ENCODE data around the gene BRCA1.
"Not testable (repeated sequence)": the region's sequence is repeated elsewhere in the genome, so short reads cannot be mapped to it uniquely, and the experiment has no call there.

BRCA1 gene

DNA sequence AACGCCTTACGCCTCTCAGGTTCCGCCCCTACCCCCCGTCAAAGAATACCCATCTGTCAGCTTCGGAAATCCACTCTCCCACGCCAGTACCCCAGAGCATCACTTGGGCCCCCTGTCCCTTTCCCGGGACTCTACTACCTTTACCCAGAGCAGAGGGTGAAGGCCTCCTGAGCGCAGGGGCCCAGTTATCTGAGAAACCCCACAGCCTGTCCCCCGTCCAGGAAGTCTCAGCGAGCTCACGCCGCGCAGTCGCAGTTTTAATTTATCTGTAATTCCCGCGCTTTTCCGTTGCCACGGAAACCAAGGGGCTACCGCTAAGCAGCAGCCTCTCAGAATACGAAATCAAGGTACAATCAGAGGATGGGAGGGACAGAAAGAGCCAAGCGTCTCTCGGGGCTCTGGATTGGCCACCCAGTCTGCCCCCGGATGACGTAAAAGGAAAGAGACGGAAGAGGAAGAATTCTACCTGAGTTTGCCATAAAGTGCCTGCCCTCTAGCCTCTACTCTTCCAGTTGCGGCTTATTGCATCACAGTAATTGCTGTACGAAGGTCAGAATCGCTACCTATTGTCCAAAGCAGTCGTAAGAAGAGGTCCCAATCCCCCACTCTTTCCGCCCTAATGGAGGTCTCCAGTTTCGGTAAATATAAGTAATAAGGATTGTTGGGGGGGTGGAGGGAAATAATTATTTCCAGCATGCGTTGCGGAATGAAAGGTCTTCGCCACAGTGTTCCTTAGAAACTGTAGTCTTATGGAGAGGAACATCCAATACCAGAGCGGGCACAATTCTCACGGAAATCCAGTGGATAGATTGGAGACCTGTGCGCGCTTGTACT lies at the start of gene BRCA1:
TSS of gene BRCA1 (minus strand) at position 232 of the 834 bp plus-strand sequence. CDS start 1,268 bp downstream, outside the sequence.
- peak; percentile 97 to 98 for DNase-seq

DNA sequence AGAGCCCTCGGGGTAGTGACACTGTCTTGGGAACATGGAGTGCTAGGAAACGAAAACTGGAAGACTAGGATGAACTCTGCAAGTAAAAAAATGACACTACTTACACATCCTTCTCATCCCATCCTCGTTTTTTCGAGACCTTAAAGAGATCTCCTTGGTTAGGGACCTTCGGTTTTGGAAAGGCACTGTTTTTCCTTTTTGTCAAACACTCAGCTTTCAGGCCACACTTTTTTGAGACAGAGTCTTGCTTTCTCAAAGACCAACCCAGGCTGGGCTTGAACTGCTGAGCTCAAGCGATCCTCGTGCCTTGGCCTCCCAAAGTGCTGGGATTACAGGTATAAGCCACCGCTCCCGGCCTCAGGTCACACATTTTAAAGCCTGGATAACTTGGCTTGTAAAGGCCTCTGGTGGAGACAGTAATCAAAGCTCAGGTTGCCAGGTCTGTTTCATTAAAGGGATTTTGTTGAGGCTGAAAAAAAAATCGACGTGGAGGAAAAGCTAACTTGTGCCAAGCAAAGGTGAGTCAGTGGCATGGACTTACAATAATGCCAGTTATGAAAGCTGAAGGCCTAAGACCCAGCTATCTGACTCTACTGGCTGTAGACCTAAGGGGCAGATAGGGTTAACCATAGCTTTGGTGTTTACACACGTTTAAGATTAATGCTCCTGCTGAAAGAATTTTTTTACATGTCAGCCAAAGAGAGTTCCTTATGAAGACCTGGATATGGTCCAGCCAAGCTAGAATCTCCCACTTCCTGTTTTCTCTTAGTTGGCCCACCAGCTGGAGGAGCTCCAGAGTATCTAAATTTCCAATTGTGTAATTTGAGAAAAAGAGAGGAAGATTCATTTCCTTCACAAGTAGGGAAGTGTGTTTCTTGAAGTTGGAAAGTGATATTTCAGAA lies 46.7 kb upstream of the BRCA1 start:
- peak; percentile 19 to 33 for DNase-seq

DNA sequence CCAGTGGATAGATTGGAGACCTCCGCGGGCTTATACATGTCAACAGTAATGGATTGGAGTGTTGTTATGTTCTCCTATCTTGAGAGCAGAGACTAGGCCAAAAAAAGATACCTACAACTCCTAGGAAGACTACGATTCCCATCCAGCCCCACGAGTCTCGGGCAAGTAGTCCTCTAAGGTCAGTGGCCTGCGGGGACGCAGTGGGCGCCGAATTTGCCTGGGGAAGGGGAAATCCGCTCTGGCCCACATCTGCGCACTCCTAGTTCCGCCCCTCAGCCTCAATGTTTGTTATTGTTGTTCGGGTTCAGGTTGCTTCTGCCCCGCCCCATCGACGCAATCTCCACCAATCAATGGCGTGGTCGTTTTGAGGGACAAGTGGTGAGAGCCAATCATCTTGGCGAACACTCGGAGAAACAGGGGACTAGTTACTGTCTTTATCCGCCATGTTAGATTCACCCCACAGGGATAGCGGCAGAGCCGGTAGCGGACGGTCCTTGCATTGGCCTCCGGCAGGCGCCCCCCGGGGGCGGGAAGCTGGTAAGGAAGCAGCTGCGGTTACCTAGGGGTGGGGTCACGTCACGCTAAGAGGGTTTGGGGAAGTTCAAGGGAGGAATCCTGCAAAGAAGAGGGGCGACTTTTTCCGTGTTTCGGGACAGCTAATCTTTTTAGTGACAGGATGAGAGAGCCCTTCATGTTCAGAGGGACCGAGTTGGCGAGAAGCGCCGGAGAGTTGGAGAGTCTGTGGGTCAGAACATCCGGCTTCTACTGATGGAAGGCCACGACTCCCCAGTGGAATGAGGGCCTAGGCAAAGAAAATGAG lies 45.8 kb upstream of the BRCA1 start, which contains the start of gene NBR1:
TSS of gene NBR1 (plus strand) at position 449 of the 820 bp plus-strand sequence. CDS start 4,586 bp downstream, outside the sequence.
- peak; percentile 97 for DNase-seq

DNA sequence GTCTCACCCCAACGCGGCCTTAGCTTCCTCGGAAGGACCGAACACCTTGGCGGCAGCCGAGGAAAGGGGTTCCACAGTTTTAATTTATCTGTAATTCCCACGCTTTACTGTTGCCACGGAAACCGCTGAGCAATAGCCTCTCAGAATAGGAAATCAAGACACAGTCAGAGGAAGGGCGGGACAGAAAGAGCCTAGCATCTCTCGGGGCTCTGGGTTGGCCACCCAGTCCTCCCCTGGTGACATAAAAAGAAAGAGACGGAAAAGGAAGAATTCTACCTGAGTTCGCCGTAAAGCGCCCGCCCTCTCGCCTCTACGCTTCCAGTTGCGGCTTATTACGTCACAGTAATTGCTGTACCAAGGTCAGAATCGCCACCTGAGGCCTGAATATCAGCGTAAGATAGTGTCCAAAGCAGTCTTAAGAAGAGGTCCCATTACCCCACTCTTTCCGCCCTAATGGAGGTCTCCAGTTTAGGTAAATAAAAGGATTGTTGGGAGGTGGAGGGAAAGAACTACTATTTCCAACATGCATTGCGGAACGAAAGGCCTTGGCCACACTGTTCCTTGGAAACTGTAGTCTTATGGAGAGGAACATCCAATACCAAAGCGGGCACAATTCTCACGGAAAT lies 45.1 kb upstream of the BRCA1 start:
- peak; percentile 82 to 86 for DNase-seq

GRCh38 chr17:43169561-43170139 lies 44.5 kb upstream of the BRCA1 start:
- DNase-seq, result peak in 1 of 2 experiments; percentile 3

DNA sequence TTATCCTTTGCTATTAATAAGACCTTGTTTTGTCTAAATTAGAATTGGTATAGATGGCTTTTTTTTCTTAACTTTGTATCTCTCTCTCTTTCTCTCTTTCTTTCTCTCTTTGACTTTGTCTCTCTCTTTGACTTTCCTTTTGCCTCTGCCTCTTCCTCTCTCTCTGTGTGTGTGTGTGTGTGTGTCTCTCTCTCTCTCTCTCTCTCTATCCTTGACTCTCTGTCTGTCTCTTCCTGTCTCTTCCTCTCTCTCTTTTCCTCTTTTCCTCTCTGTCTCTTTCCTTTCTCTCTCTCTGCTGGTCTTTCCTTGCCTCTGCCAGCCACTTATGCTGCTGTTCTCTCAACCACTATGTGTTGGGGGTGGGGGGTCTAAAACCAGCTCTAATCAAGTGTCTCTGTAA lies 40.8 kb upstream of the BRCA1 start:
- DNase-seq, result not testable (repeated sequence)

- DNase-seq, result not testable (repeated sequence)
These were observed 34.8 kb upstream of the BRCA1 start for GRCh38 chr17:43159957-43160356.

DNA sequence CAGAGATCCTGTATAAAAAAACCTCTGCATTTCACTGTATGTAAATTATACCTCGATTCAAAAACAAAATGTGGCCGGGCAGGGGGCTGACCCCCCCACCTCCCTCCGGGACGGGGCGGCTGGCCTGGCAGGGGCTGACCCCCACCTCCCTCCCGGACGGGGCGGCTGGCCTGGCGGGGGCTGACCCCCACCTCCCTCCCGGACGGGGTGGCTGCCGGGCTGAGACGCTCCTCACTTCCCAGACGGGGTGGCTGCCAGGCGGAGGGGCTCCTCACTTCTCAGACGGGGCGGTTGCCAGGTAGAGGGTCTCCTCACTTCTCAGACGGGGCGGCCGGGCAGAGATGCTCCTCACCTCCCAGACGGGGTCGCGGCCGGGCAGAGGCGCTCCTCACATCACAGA lies 34.1 kb upstream of the BRCA1 start:
- DNase-seq, result not testable (repeated sequence)

GRCh38 chr17:43155666-43156065 lies 30.5 kb upstream of the BRCA1 start:
- DNase-seq, result no peak

DNA sequence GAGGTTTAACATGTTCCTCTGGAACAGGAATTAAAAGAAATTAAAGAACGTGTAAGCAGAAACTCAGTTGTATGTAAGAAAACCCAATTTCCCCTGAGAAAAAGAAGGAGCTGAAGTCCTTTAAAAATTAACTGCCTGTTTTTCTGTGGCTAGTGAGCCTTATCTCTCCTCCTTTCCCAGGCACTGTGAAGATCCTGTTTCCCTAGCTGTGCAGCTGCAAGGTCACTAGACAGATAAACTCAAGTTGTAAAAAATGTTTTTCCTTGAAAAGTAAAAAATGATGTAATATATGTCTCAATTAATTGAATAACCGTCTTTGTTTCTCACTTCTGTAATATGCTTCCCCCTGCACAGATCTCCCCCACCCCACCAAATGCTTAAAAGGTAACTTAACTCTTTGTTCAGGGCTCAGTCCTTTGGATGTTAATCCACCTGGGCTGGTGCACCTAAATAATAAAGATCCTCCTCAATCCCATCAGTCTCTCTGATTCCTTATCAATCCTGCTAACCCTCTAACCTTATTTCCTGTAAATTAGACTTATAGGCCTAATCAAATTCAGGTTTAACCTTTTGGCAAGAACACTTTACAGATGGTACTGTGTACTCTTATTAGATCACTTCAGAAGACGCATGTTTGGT lies 28.2 kb upstream of the BRCA1 start:
- DNase-seq, result not testable (repeated sequence)

DNA sequence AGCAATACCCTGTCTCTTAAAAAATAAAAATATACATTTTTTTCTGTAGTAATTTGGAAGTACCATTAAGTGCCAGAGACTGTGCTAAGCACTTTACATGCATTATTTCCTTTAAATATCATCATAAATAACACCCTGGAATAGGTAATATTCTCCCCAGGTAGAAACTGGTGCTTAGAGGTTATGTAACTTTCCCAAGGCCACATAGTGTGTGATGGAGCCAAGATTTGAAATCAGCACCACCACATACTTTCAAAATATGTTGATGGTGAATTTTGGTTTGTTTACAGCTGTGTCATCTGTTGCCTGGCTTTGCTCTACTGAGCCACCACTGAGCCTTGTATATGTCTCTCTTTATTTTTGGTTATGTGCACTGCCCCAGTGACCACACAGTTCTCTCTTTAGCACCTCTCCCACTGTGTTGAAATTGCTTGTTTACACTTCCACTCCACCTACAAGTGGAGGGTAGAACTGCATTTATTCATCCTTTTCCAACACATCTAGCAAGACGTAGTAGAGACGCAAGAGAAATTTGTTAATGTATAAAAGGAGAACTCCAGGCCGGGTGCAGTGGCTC lies 26.8 kb upstream of the BRCA1 start:
- no peak for DNase-seq

GRCh38 chr17:43146649-43147048 lies 21.5 kb upstream of the BRCA1 start:
- no peak for DNase-seq

GRCh38 chr17:43143201-43143600 lies 18.0 kb upstream of the BRCA1 start:
- DNase-seq, result no peak

GRCh38 chr17:43142153-43142552 lies 17.0 kb upstream of the BRCA1 start:
- no peak for DNase-seq

GRCh38 chr17:43140396-43141332 lies 15.5 kb upstream of the BRCA1 start:
- no peak for DNase-seq

GRCh38 chr17:43138531-43138930 lies 13.4 kb upstream of the BRCA1 start:
- not testable (repeated sequence) for DNase-seq

DNA sequence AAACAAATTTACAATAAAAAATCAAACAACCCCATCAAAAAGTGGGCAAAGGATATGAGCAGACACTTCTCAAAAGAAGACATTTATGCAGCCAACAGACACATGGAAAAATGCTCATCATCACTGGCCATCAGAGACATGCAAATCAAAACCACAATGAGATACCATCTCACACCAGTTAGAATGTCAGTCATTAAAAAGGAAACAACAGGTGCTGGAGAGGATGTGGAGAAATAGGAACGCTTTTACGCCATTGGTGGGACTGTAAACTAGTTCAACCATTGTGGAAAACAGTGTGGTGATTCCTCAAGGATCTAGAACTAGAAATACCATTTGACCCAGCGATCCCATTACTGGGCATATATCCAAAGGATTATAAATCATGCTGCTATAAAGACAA lies 11.4 kb upstream of the BRCA1 start:
- DNase-seq, result not testable (repeated sequence)

DNA sequence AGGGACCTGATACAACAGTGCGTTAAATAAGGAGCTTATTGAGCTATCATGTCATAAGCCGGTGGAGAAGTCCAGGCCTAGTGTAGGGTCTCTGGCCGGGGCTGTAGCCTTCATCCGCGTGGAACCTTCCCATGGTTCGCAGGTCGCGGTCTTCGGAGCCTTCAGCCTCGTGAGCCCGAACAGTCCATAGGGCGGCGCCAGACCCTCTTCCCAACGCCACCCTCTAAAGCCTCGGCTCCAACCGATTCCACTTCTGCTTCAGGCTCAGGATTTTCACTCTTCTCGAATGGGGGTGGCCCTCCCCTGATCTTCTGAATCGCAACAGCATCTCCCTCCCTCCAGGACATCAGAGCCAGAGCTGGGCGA lies 10.3 kb upstream of the BRCA1 start:
- no peak for DNase-seq

DNA sequence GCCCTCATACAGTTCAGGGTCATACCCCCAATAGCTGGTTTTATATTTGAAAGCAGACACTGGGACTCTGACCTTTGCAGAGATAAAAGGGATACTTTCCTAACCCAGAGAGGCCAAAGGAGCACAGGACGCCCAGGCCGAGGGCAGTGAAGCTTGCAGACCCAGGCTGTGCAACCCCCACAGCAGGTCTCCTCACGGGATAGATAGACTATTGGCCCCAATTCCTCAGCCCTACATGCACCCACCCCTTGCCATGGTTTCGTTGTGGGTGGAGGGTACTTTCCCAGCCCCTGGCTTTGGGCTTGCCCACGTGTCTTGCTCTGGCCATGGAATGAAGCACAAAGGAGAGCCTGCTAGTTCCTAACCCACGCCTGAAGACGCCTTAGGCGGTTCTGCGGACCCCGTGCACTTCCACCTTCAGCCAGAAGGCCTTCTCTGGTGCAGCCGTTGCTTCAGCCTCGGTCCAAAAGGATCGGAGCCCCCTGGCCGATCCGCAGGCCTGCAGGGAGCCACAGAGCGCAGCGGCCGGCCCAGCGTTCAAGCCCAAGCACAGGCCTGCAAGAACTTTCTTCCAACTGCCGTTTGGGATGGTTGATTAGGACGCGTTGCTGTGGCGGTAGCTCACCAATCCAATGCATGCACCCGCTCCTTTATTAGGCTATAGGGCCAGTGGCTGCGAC lies 9.8 kb upstream of the BRCA1 start:
- no peak for DNase-seq

All from NCI-H446 (cell line).